H1 (cell line): ENCODE results near the gene AFTPH. TPM values are rescaled to one million over a fixed set of nuclear protein-coding genes. Genes with fewer than 3 reads are reported as not detected.

Experiments used
- CTCF ChIA-PET: fragments of 300-600 bp; sonication (Branson Sonifier 250); formaldehyde crosslinking; loops from one replicate; lab custom pipeline; 2021; ENCODE audit not compliant: partially characterized antibody; lab: Charles Lee
- POLR2A ChIA-PET: fragments of 300-600 bp; sonication (Branson Sonifier 250); formaldehyde crosslinking; loops from one replicate; lab custom pipeline; 2021; ENCODE audit warnings: inconsistent platforms; ENCODE audit not compliant: partially characterized antibody; lab: Charles Lee
- DNase-seq, 2 experiments: peaks; one replicate each; pipeline versions ENCODE4 v3.0.0 to v3.0.0-alpha.2; 2010 to 2022; ENCODE audit warnings: low spot score in 2 of 2, low read depth in 1 of 2, mixed read lengths in 1 of 2
- FAIRE-seq: peaks from 2 replicates; lab custom pipeline; 2011; peaks lifted over from hg19 to GRCh38; lab: Jason Lieb, UNC
- H2AFZ ChIP-seq: 2 replicates; pipeline ENCODE4 v1.8.1; 2012; ENCODE audit warnings: low read length, inconsistent platforms
- H2AK5ac ChIP-seq: 2 replicates; pipeline ENCODE4 v1.6.1; 2013; ENCODE audit warnings: low read depth, low read length
- H2BK120ac ChIP-seq: replicated peaks from 2 replicates; pipeline ENCODE3; 2013; ENCODE audit warnings: low read depth, low read length, inconsistent platforms
- H2BK12ac ChIP-seq: 2 replicates; pipeline ENCODE4 v1.6.1; 2013; ENCODE audit warnings: low read depth, low read length
- H2BK15ac ChIP-seq: 2 replicates; pipeline ENCODE4 v1.6.1; 2013; ENCODE audit warnings: low read length
- H2BK20ac ChIP-seq: 2 replicates; pipeline ENCODE4 v1.6.1; 2013; ENCODE audit warnings: low read length
- H2BK5ac ChIP-seq: 2 replicates; pipeline ENCODE4 v1.6.1; 2013; ENCODE audit warnings: low read depth, low read length
- H3K14ac ChIP-seq: 2 replicates; pipeline ENCODE4 v1.6.1; 2013; ENCODE audit warnings: inconsistent platforms; ENCODE audit not compliant: insufficient read length
- H3K18ac ChIP-seq: 2 replicates; pipeline ENCODE4 v1.6.1; 2013; ENCODE audit warnings: low read length; ENCODE audit errors: extremely low read depth
- H3K23ac ChIP-seq: 2 replicates; pipeline ENCODE4 v1.6.1; 2013; ENCODE audit warnings: inconsistent platforms; ENCODE audit not compliant: insufficient read length
- H3K23me2 ChIP-seq: 2 replicates; pipeline ENCODE4 v1.6.1; 2013; ENCODE audit warnings: low read depth, low read length
- H3K27ac ChIP-seq: 2 replicates; pipeline ENCODE4 v1.6.1; 2011; ENCODE audit warnings: low read depth, low read length, inconsistent platforms
- H3K27me3 ChIP-seq, 4 experiments: replicated peaks in 1 of 4; 1 replicate in 1 of 4; 2 replicates in 3 of 4; pipeline versions ENCODE4 v1.6.1 to v1.8.1; 2011 to 2013; ENCODE audit warnings: low read length in 3 of 4, mild to moderate bottlenecking in 3 of 4, inconsistent platforms in 2 of 4, mixed read lengths in 2 of 4, moderate library complexity in 1 of 4; ENCODE audit not compliant: control insufficient read depth in 3 of 4, insufficient read depth in 3 of 4; ENCODE audit errors: extremely low read depth in 1 of 4
- H3K36me3 ChIP-seq, 4 experiments: 2 replicates each; pipeline versions ENCODE4 v1.6.1 to v1.8.1; 2011 to 2013; ENCODE audit warnings: mild to moderate bottlenecking in 4 of 4, low read length in 3 of 4, moderate library complexity in 2 of 4, control low read depth in 1 of 4, inconsistent platforms in 1 of 4; ENCODE audit not compliant: insufficient read depth in 4 of 4, control insufficient read depth in 2 of 4
- H3K4ac ChIP-seq: replicated peaks from 2 replicates; pipeline ENCODE3; 2013; ENCODE audit warnings: low read length, low read depth, mixed read lengths, inconsistent platforms; ENCODE audit not compliant: insufficient read length
- H3K4me1 ChIP-seq, 4 experiments: replicated peaks in 1 of 4; 1 replicate in 1 of 4; 2 replicates in 3 of 4; pipeline versions ENCODE4 v1.6.1 to v1.8.1; 2011 to 2013; ENCODE audit warnings: low read length in 3 of 4, inconsistent platforms in 2 of 4, mixed read lengths in 1 of 4; ENCODE audit not compliant: insufficient read depth in 4 of 4, control insufficient read depth in 3 of 4
- H3K4me2 ChIP-seq, 2 experiments: 2 replicates each; pipeline versions ENCODE4 v1.6.1 to v1.8.1; 2011 to 2013; ENCODE audit warnings: low read depth in 2 of 2, low read length in 2 of 2, control low read depth in 1 of 2, inconsistent platforms in 1 of 2, mild to moderate bottlenecking in 1 of 2; ENCODE audit not compliant: insufficient read depth in 1 of 2
- H3K4me3 ChIP-seq, 4 experiments: fragments of 200-600, 300-600 bp in 1 of 4; sonication (generic), shearing (Covaris generic), sonication (Bioruptor Twin) in 1 of 4; 2 replicates each; pipeline versions ENCODE4 v1.5.1 to v1.8.1; 2011 to 2016; ENCODE audit warnings: low read length in 4 of 4, low read depth in 3 of 4, control low read depth in 2 of 4, inconsistent platforms in 2 of 4, mild to moderate bottlenecking in 2 of 4, mixed read lengths in 1 of 4, moderate library complexity in 1 of 4; ENCODE audit not compliant: insufficient read depth in 2 of 4; ENCODE audit errors: extremely low read depth in 1 of 4
- H3K56ac ChIP-seq: replicated peaks from 2 replicates; pipeline ENCODE3; 2013; ENCODE audit warnings: low read depth, mild to moderate bottlenecking, mixed read lengths, low read length, inconsistent platforms; ENCODE audit not compliant: insufficient read length
- H3K79me1 ChIP-seq: 2 replicates; pipeline ENCODE4 v1.6.1; 2013; ENCODE audit warnings: low read depth, low read length, control low read depth
- H3K79me2 ChIP-seq, 2 experiments: 2 replicates each; pipeline versions ENCODE4 v1.6.1 to v1.8.1; 2012 to 2013; ENCODE audit warnings: low read length in 2 of 2, mild to moderate bottlenecking in 2 of 2, inconsistent platforms in 1 of 2; ENCODE audit not compliant: insufficient read depth in 2 of 2, control insufficient read depth in 1 of 2
- H3K9ac ChIP-seq, 4 experiments: replicated peaks in 1 of 4; 1 replicate in 1 of 4; 2 replicates in 3 of 4; pipeline versions ENCODE4 v1.6.1 to v1.8.1; 2011 to 2013; ENCODE audit warnings: low read depth in 3 of 4, low read length in 3 of 4, control low read depth in 2 of 4, mild to moderate bottlenecking in 2 of 4, moderate library complexity in 2 of 4, inconsistent platforms in 1 of 4; ENCODE audit errors: extremely low read depth in 1 of 4
- H3K9me3 ChIP-seq, 2 experiments: 2 replicates each; pipeline versions ENCODE4 v1.6.1 to v1.8.1; 2012 to 2013; ENCODE audit warnings: mild to moderate bottlenecking in 2 of 2, moderate library complexity in 2 of 2, control low read depth in 1 of 2, inconsistent platforms in 1 of 2, low read depth in 1 of 2, low read length in 1 of 2, mixed read lengths in 1 of 2; ENCODE audit not compliant: insufficient read depth in 2 of 2
- H4K20me1 ChIP-seq, 2 experiments: replicated peaks in 1 of 2; 2 replicates each; pipeline versions ENCODE3 to v1.8.1; 2011 to 2013; ENCODE audit warnings: inconsistent platforms in 2 of 2, low read length in 2 of 2, mild to moderate bottlenecking in 1 of 2; ENCODE audit not compliant: insufficient read depth in 2 of 2, control insufficient read depth in 1 of 2
- H4K5ac ChIP-seq: 2 replicates; pipeline ENCODE4 v1.6.1; 2013; ENCODE audit warnings: low read length, low read depth, mixed read lengths, inconsistent platforms; ENCODE audit not compliant: insufficient read length
- H4K8ac ChIP-seq: 2 replicates; pipeline ENCODE4 v1.8.0; 2013; ENCODE audit warnings: mild to moderate bottlenecking, moderate library complexity, low read length, inconsistent platforms; ENCODE audit not compliant: insufficient read depth; ENCODE audit errors: extremely low read depth
- H4K91ac ChIP-seq: replicated peaks from 2 replicates; pipeline ENCODE3; 2013; ENCODE audit warnings: low read length, mixed read lengths, inconsistent platforms; ENCODE audit not compliant: insufficient read length
- BCL11A ChIP-seq, 2 experiments: IDR thresholded peaks; one replicate each; pipeline ENCODE4 v1.6.1; 2011; ENCODE audit warnings: low read depth in 2 of 2, low read length in 2 of 2, mild to moderate bottlenecking in 2 of 2
- BRCA1 ChIP-seq: IDR thresholded peaks from 2 replicates; pipeline ENCODE4 v1.6.1; 2012; ENCODE audit warnings: low read depth, low read length, improper control_type of control experiment
- GTF2F1 ChIP-seq: IDR thresholded peaks from 2 replicates; pipeline ENCODE4 v1.6.1; 2012; ENCODE audit warnings: low read depth, low read length, improper control_type of control experiment, borderline replicate concordance
- JUND ChIP-seq: IDR thresholded peaks from 2 replicates; pipeline ENCODE4 v1.6.1; 2011; ENCODE audit warnings: mild to moderate bottlenecking, improper control_type of control experiment, low read length
- KDM1A ChIP-seq: fragments of 200-600, 300-600 bp; sonication (generic); IDR thresholded peaks from 2 replicates; pipeline ENCODE4 v1.7.1; 2016; ENCODE audit warnings: mild to moderate bottlenecking, low read length, borderline replicate concordance
- RXRA ChIP-seq: IDR thresholded peaks from 2 replicates; pipeline ENCODE4 v1.6.1; 2011; ENCODE audit warnings: low read depth, mild to moderate bottlenecking, low read length, moderate library complexity; ENCODE audit not compliant: insufficient read depth
- WGBS, 2 experiments: shearing (Covaris generic) in 1 of 2; methylation state at CpG; one replicate each; pipeline versions ENCODE4 v1.1.6 to v1.1.7; 2013 to 2015; ENCODE audit warnings: low lambda C conversion rate in 2 of 2, mixed read lengths in 2 of 2, inconsistent platforms in 1 of 2, low coverage in 1 of 2, missing lambda C conversion rate in 1 of 2; ENCODE audit not compliant: insufficient replicate concordance in 2 of 2, insufficient coverage in 1 of 2, insufficient read length in 1 of 2; ENCODE audit errors: extremely low coverage in 1 of 2, missing lambda C conversion rate in 1 of 2; 5-methylcytosine and 5-hydroxymethylcytosine counted together
- polyA plus RNA-seq, 7 experiments: library from polyadenylated mRNA; depleted of rRNA in 3 of 7; stranded (reverse) in 5 of 7; unstranded in 2 of 7; fragments of >200 nt in 5 of 7; fragments of 200-250 nt in 2 of 7; gene quantifications; 1 replicate in 5 of 7; 2 replicates in 1 of 7; 4 replicates in 1 of 7; pipeline versions ENCODE4 v1.2.1 to v1.2.3, GENCODE V29; 2011 to 2013; ENCODE audit warnings: missing spikeins in 2 of 7, mixed read lengths in 2 of 7
- total RNA-seq: library from RNA; stranded (reverse); fragmentation: NEBNext Ultra II Directional; extraction: Animal tissue kit (Norgen Biotek cat#: 25700); gene quantifications from 2 replicates; pipeline ENCODE4 v1.2.1, GENCODE V29; 2021

Gene AFTPH
- total and polyA plus RNA-seq, 2 of the 8 experiments (the other 6 are each of a cell fraction or from before 2014, with no cell fraction given): 7.3 to 15.0 TPM

DNA sequence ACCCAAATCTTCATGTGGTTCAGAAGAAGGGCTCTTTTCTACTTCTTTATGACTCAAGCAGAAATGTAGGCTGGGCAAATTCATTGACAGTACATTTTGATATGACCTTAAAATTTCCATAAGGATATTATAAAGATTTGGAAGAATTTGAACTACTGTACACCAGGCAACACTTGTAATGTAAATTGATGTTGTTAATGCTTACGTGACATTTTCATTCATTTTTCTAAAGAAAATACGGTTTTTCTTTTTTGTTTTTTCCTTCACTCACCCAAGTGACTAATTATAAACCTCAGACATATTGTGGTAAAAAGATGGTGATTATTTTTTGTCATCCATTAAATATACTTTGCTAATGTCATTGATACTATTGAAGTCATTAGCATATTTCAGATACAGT, 17.4 kb downstream of the AFTPH start:
- DNase-seq: no peak
- peaks cover 2 to 5% of the 10 kb centered on the region in 2 experiments for H4K20me1 ChIP-seq
- H3K79me2 ChIP-seq: peaks cover 0 to 29% of the 10 kb centered on the region in 2 experiments; a peak in 2 of 4 replicates
- no peak overlapping the region for H2BK120ac ChIP-seq
- H3K4ac ChIP-seq: no peak overlapping the region
- no peak overlapping the region for H3K9ac ChIP-seq
- no peak overlapping the region for H3K27ac ChIP-seq
- no peaks in the 10 kb centered on the region for H3K36me3 ChIP-seq
- H3K9me3 ChIP-seq: no peaks in the 10 kb centered on the region
- H4K91ac ChIP-seq: no peak overlapping the region
- H3K27me3 ChIP-seq: no peaks in the 10 kb centered on the region
- no peaks in the 10 kb centered on the region for H3K23me2 ChIP-seq
- H2BK15ac ChIP-seq: no peak overlapping the region
- H4K5ac ChIP-seq: no peak overlapping the region
- POLR2A ChIA-PET: no interaction called here
- CTCF ChIA-PET: interaction anchor here (0.7 to 1.2 kb wide), 3 partner anchors 14 to 230 kb away, joined by 3 read pairs; no protein-coding TSS in a partner anchor
- no peak overlapping the region for H3K4me2 ChIP-seq
- 0 out of 2 replicates have a peak, but pooled peaks cover 6% of the 10 kb centered on the region for H3K79me1 ChIP-seq
- H3K4me3 ChIP-seq: no peak overlapping the region
- H2AK5ac ChIP-seq: no peak overlapping the region
- H3K18ac ChIP-seq: no peak overlapping the region
- H4K8ac ChIP-seq: no peak overlapping the region
- no peak overlapping the region for H2BK5ac ChIP-seq
- no peak overlapping the region for H2AFZ ChIP-seq
- no peak overlapping the region for H3K14ac ChIP-seq
- no peak overlapping the region for H3K56ac ChIP-seq
- no peak overlapping the region for H2BK20ac ChIP-seq
- no peak for FAIRE-seq
- no peak overlapping the region for H2BK12ac ChIP-seq
- WGBS, 2 experiments: 89% methylated on average over 2 of the region's 2 CpGs; no CpG with 5 or more reads in 1 of the 2 experiments
- no peaks in the 10 kb centered on the region; a peak in 3 of 7 replicates for H3K4me1 ChIP-seq
- H3K23ac ChIP-seq: no peak overlapping the region
- no peak for TF ChIP-seq JUND
- no peak for TF ChIP-seq BRCA1
- TF ChIP-seq RXRA: no peak
- no peak for TF ChIP-seq GTF2F1
- no peak for TF ChIP-seq BCL11A (IDR thresholded peaks at IDR 0.05; ENCODE audit: low read depth in 2 of 2, low read length in 2 of 2)
- TF ChIP-seq KDM1A: no peak
